Muscle layer of duodenum (tissue), 2 donors: ENCODE data around the gene ATP8B2.
"Not testable (repeated sequence)": the region's sequence is repeated elsewhere in the genome, so short reads cannot be mapped to it uniquely, and the experiment has no call there.

Experiments used
- H3K27ac ChIP-seq: one replicate; pipeline ENCODE4 v1.7.0; 2013; ENCODE audit warnings: mild to moderate bottlenecking, low read length
- H3K27me3 ChIP-seq: one replicate; pipeline ENCODE4 v1.7.0; 2013; ENCODE audit warnings: low read depth, mild to moderate bottlenecking, control low read depth, low read length
- H3K36me3 ChIP-seq, 2 donors: one replicate each; pipeline ENCODE4 v1.7.0; 2013; ENCODE audit warnings: low read length in 2 of 2, control low read depth in 1 of 2, mild to moderate bottlenecking in 1 of 2; ENCODE audit not compliant: insufficient read depth in 2 of 2, control insufficient read depth in 1 of 2
- H3K4me1 ChIP-seq, 2 donors: one replicate each; pipeline ENCODE4 v1.7.0; 2013; ENCODE audit warnings: low read length in 2 of 2, mild to moderate bottlenecking in 2 of 2, control low read depth in 1 of 2, moderate library complexity in 1 of 2; ENCODE audit not compliant: insufficient read depth in 2 of 2, control insufficient read depth in 1 of 2
- H3K4me3 ChIP-seq, 2 donors: one replicate each; pipeline ENCODE4 v1.7.0; 2013; ENCODE audit warnings: low read length in 2 of 2, low read depth in 1 of 2, mild to moderate bottlenecking in 1 of 2
- H3K9me3 ChIP-seq, 2 donors: one replicate each; pipeline ENCODE4 v1.7.0; 2013; ENCODE audit warnings: low read length in 2 of 2, control low read depth in 1 of 2, mild to moderate bottlenecking in 1 of 2; ENCODE audit not compliant: control insufficient read depth in 1 of 2
- donor health status: healthy.

ATP8B2 gene

GRCh38 chr1:154373777-154374357, 48.5 kb downstream of the ATP8B2 start:
- H3K9me3 ChIP-seq, H3K4me1 ChIP-seq, H3K36me3 ChIP-seq: not testable (repeated sequence)

GRCh38 chr1:154379301-154379700, 54.0 kb downstream of the ATP8B2 start:
- no peaks in the 10 kb centered on the region for H3K36me3 ChIP-seq
- no peaks in the 10 kb centered on the region for H3K4me1 ChIP-seq
- no peaks in the 10 kb centered on the region for H3K27me3 ChIP-seq
- H3K27ac ChIP-seq = no peak overlapping the region
- no peak overlapping the region for H3K4me3 ChIP-seq
- no peaks in the 10 kb centered on the region for H3K9me3 ChIP-seq

More at GRCh38 chr1:154373777-154374357, 48.5 kb downstream of the ATP8B2 start:
- H3K27me3 ChIP-seq, H3K4me3 ChIP-seq, H3K27ac ChIP-seq: not testable (repeated sequence)

- Histone ChIP-seq H3K4me3 (no peak overlapping the region), H3K27ac (no peak overlapping the region), H3K9me3 (no peaks in the 10 kb centered on the region), H3K27me3 (no peaks in the 10 kb centered on the region), H3K36me3 (no peaks in the 10 kb centered on the region), H3K4me1 (no peaks in the 10 kb centered on the region)
Observed at GRCh38 chr1:154384650-154385489, 59.5 kb downstream of the ATP8B2 start.

- H3K4me1 ChIP-seq = no peaks in the 10 kb centered on the region
- no peaks in the 10 kb centered on the region for H3K9me3 ChIP-seq
- H3K36me3 ChIP-seq = no peaks in the 10 kb centered on the region
- H3K4me3 ChIP-seq = no peak overlapping the region
- H3K27me3 ChIP-seq = no peaks in the 10 kb centered on the region
- H3K27ac ChIP-seq = no peak overlapping the region
Observed at GRCh38 chr1:154386643-154387352, 61.5 kb downstream of the ATP8B2 start.

DNA sequence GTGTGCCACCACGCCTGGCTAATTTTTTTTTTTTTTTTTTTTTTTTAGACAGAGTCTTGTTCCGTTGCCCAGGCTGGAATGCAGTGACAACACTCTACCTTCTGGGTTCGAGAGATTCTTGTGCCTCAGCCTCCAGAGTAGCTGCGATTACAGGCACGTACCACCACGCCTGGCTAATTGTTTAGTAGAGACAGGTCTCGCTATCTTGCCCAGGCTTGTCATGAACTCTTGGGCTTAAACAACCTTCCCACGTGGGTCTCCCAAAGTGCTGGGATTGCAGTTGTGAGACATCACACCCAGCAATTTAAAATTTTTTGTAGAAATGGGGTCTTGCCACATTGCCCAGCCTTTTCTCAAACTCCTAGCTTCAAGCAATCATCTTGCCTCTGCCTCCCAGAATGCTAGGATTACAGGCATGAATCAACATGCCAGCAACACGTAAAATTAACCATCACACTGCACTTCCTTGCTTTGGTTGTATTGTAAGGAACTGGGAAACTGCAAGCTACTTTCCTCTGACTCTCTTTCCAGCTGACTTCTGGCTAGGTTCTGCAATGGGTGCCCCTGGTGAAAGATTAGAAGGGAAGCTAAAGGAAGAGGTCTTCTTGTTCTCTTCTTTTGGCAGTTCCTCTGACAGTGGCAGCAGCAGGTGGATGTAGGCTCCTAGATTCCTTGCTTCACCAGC, 65.9 kb downstream of the ATP8B2 start:
- Histone ChIP-seq H3K27me3 (no peaks in the 10 kb centered on the region), H3K4me1 (no peaks in the 10 kb centered on the region), H3K27ac (no peak overlapping the region), H3K9me3 (no peaks in the 10 kb centered on the region), H3K36me3 (no peaks in the 10 kb centered on the region), H3K4me3 (no peak overlapping the region)

- no peaks in the 10 kb centered on the region for H3K36me3 ChIP-seq
- H3K4me3 ChIP-seq = no peak overlapping the region
- H3K27me3 ChIP-seq = no peaks in the 10 kb centered on the region
- no peaks in the 10 kb centered on the region for H3K4me1 ChIP-seq
- no peaks in the 10 kb centered on the region for H3K9me3 ChIP-seq
- no peak overlapping the region for H3K27ac ChIP-seq
Observed at GRCh38 chr1:154398141-154398540, 72.8 kb downstream of the ATP8B2 start.

GRCh38 chr1:154398678-154399077, 73.4 kb downstream of the ATP8B2 start:
- Histone ChIP-seq H3K4me3 (no peak overlapping the region), H3K36me3 (no peaks in the 10 kb centered on the region), H3K27me3 (no peaks in the 10 kb centered on the region), H3K9me3 (no peaks in the 10 kb centered on the region), H3K27ac (no peak overlapping the region), H3K4me1 (no peaks in the 10 kb centered on the region)

GRCh38 chr1:154400381-154400801, 75.1 kb downstream of the ATP8B2 start:
- Histone ChIP-seq H3K36me3 (no peaks in the 10 kb centered on the region), H3K27me3 (no peaks in the 10 kb centered on the region), H3K4me3 (no peak overlapping the region), H3K4me1 (peaks cover 5 to 6% of the 10 kb centered on the region in 2 donors), H3K27ac (no peak overlapping the region), H3K9me3 (no peaks in the 10 kb centered on the region)
